A549 (cell line): ENCODE results near the gene HNRNPM. TPM values are rescaled to one million over a fixed set of nuclear protein-coding genes. Genes with fewer than 3 reads are reported as not detected.
A peak's percentile ranks its signal among the peaks of the same experiment; 100 is the strongest.

Source experiments
- ATAC-seq, 2 experiments: fragments of 200-7000 bp in 1 of 2; fragments of >200 bp in 1 of 2; cut with Nextera tagmentation in 1 of 2; cut with Tn5 transposase in 1 of 2; 3 replicates each; pipeline versions ENCODE4 v1.8.0 to v1.9.1; 2018 to 2020; ENCODE audit warnings: mild to moderate bottlenecking in 1 of 2, moderate library complexity in 1 of 2
- CTCF ChIA-PET: fragments of 300-600 bp; sonication (Branson Sonifier 250); formaldehyde crosslinking; extraction: SDS; loops from one replicate; lab custom pipeline; 2021; ENCODE audit warnings: antibody characterized with exemption, inconsistent platforms; lab: Yijun Ruan, JAX
- POLR2A ChIA-PET: fragments of 350-600 bp; formaldehyde crosslinking; extraction: SDS; loops from one replicate; lab custom pipeline; 2021; ENCODE audit warnings: antibody characterized with exemption, inconsistent platforms; lab: Yijun Ruan, JAX
- DNase-seq, 2 experiments: peaks; one replicate each; pipeline versions ENCODE4 v3.0.0 to v3.0.0-alpha.2; 2011 to 2016; ENCODE audit warnings: low read depth in 1 of 2, low spot score in 1 of 2
- FAIRE-seq: peaks from 2 replicates; lab custom pipeline; 2011; peaks lifted over from hg19 to GRCh38; lab: Jason Lieb, UNC
- H3K27ac ChIP-seq, 2 experiments: fragments of >200 bp; sonication (Bioruptor Twin); formaldehyde crosslinking; 3 replicates each; pipeline ENCODE4 v1.5.1; 2016 to 2017
- H3K4me1 ChIP-seq: fragments of >200 bp; sonication (Bioruptor Twin); formaldehyde crosslinking; 3 replicates; pipeline ENCODE4 v1.6.1; 2016
- H3K4me2 ChIP-seq: fragments of >200 bp; sonication (Bioruptor Twin); formaldehyde crosslinking; 3 replicates; pipeline ENCODE4 v1.6.1; 2016
- H3K4me3 ChIP-seq: fragments of >200 bp; sonication (Bioruptor Twin); formaldehyde crosslinking; 3 replicates; pipeline ENCODE4 v1.5.1; 2016
- H3K9me3 ChIP-seq: fragments of >200 bp; sonication (Bioruptor Twin); formaldehyde crosslinking; 3 replicates; pipeline ENCODE4 v1.6.1; 2016
- CBX8 ChIP-seq: fragments of 200-600 bp; sonication (generic); IDR thresholded peaks from 2 replicates; pipeline ENCODE4 v1.6.1; 2016
- FOSL2 ChIP-seq, 2 experiments: fragments of 450-650 bp in 1 of 2; fragments of >200 bp in 1 of 2; sonication (Bioruptor Twin) in 1 of 2; formaldehyde crosslinking; IDR thresholded peaks; 2 replicates each; pipeline versions ENCODE4 v1.5.0 to v1.6.1; 2016 to 2020; ENCODE audit warnings: mild to moderate bottlenecking in 1 of 2, moderate library complexity in 1 of 2
- GATA3 ChIP-seq: IDR thresholded peaks from 2 replicates; pipeline ENCODE4 v1.6.1; 2012; ENCODE audit warnings: borderline replicate concordance
- HOXB13 ChIP-seq: fragments of 250-450 bp; sonication (Bioruptor Pico); IDR thresholded peaks from 2 replicates; pipeline ENCODE4 v1.5.0; 2020; ENCODE audit warnings: low read depth, mild to moderate bottlenecking, moderate library complexity
- JUN ChIP-seq, 2 experiments: fragments of >200 bp; sonication (Bioruptor Twin); formaldehyde crosslinking; IDR thresholded peaks; 2 replicates in 1 of 2; 3 replicates in 1 of 2; pipeline ENCODE4 v1.6.1; 2016 to 2017
- JUNB ChIP-seq: fragments of >200 bp; sonication (Bioruptor Twin); formaldehyde crosslinking; IDR thresholded peaks from 2 replicates; pipeline ENCODE4 v1.6.1; 2016
- MAZ ChIP-seq: fragments of 150-350 bp; IDR thresholded peaks from 2 replicates; pipeline ENCODE4 v1.6.1; 2014; ENCODE audit warnings: antibody characterized with exemption, low read depth, low read length, borderline replicate concordance
- PHF8 ChIP-seq: fragments of 200-600 bp; sonication (generic); IDR thresholded peaks from 2 replicates; pipeline ENCODE4 v1.6.1; 2016; ENCODE audit warnings: low read depth, mild to moderate bottlenecking, antibody characterized with exemption, moderate library complexity, borderline replicate concordance
- RAD21 ChIP-seq, 2 experiments: fragments of >200 bp in 1 of 2; sonication (Bioruptor Twin) in 1 of 2; formaldehyde crosslinking in 1 of 2; IDR thresholded peaks in 1 of 2; conservative IDR thresholded peaks in 1 of 2; 2 replicates in 1 of 2; 3 replicates in 1 of 2; pipeline ENCODE4 v1.6.1; 2012 to 2018; ENCODE audit warnings: inconsistent platforms in 1 of 2
- RFX5 ChIP-seq: fragments of 450-650 bp; IDR thresholded peaks from 2 replicates; pipeline ENCODE4 v1.7.1; 2014; ENCODE audit warnings: antibody characterized with exemption, mild to moderate bottlenecking, moderate library complexity
- SMC3 ChIP-seq: fragments of >200 bp; sonication (Bioruptor Twin); formaldehyde crosslinking; IDR thresholded peaks from 3 replicates; pipeline ENCODE4 v1.6.1; 2018; ENCODE audit warnings: inconsistent platforms
- SREBF2 ChIP-seq: fragments of 450-650 bp; IDR thresholded peaks from 2 replicates; pipeline ENCODE4 v1.6.1; 2014; ENCODE audit warnings: mild to moderate bottlenecking, moderate library complexity
- ZC3H11A ChIP-seq: fragments of 450-650 bp; IDR thresholded peaks from 2 replicates; pipeline ENCODE4 v1.6.1; 2014; ENCODE audit warnings: antibody characterized with exemption, mild to moderate bottlenecking
- ZFP36 ChIP-seq: fragments of 450-650 bp; IDR thresholded peaks from 2 replicates; pipeline ENCODE4 v1.6.1; 2014; ENCODE audit warnings: borderline replicate concordance; ENCODE audit not compliant: partially characterized antibody
- ZNF302 ChIP-seq: fragments of 250-450 bp; sonication (Bioruptor Pico); IDR thresholded peaks from 2 replicates; pipeline ENCODE4 v1.9.0; 2021; ENCODE audit warnings: inconsistent platforms, mild to moderate bottlenecking, moderate library complexity
- WGBS: methylation state at CpG from one replicate; pipeline ENCODE4 v1.1.6; 2017; ENCODE audit errors: missing lambda C conversion rate; 5-methylcytosine and 5-hydroxymethylcytosine counted together
- polyA plus RNA-seq, 4 experiments: library from polyadenylated mRNA; depleted of rRNA in 3 of 4; stranded (reverse); fragments of >200 nt; fragmentation: RNase III in 1 of 4; extraction: RNeasy Plus Mini Kit Qiagen cat#74134 plus additional on column Dnase treatment in 1 of 4; gene quantifications; 2 replicates in 3 of 4; 3 replicates in 1 of 4; pipeline ENCODE4 v1.2.3, GENCODE V29; 2011 to 2017
- TF ChIP-seq, protein P1 (sequence below): fragments of >200 bp; sonication (Bioruptor Twin); formaldehyde crosslinking; IDR thresholded peaks from 3 replicates; pipeline ENCODE4 v1.5.1; 2016

Gene HNRNPM
- polyA plus RNA-seq, 2 of the 4 experiments (the other 2 are of a cell fraction) = 168 to 352 TPM

DNA sequence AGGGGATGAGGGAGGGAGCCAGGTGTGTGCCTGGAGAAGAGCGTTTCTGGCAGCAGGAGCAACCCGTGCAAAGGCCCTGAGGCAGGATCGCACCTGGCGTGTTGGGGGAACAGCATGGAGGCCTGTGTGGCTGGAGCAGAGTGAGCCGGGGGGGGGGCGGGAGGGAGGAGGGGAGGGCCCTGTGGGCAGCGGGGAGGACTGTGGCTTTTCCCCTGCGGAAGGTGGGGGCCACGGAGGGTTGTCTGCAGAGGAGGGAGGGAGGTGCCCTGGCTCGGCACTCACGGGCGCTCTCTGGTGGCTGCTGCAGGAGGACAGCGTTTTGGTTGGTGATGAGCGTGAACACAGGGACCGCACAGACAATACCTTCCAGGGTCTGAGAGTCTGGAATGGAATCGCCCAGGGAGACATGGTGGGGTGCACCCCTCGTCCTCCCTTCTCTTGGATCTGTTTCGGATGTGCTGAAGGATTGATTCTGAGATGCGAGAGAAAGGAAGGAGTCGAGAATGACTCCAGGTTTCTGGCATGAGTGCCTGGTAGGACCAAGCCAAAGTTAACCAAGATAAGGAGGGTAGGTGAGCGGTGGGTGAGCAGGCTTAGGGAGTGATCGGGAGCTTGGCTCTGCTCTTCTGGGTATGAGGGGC, 48.1 kb upstream of the HNRNPM start:
- ChIA-PET CTCF (interaction anchor here (0.6 to 8.0 kb wide), 10 partner anchors 17 to 63 kb away, joined by 3 to 71 read pairs (median 4); partner anchors contain the start of gene MARCHF2), POLR2A (no interaction called here)
- 0 out of 3 replicates have a peak overlapping the region, but pooled peaks have one; percentile 38 for H3K4me2 ChIP-seq
- H3K27ac ChIP-seq = peak overlapping the region; percentile 52 to 78; a peak in 4 of 6 replicates
- H3K9me3 ChIP-seq = no peaks in the 10 kb centered on the region
- FAIRE-seq = no peak
- WGBS = 63% methylated on average over 11 of the region's 22 CpGs
- H3K4me3 ChIP-seq = no peak overlapping the region
- peaks cover 51% of the 10 kb centered on the region for H3K4me1 ChIP-seq
- TF ChIP-seq MAZ (peak; percentile 91), SMC3 (peak; percentile 82), RAD21 (conservative IDR thresholded peaks at IDR 0.05 in 1 of 2, IDR thresholded peaks at IDR 0.05 in 1 of 2) (peak; percentile 61 to 68), RFX5 (no peak)
- TF ChIP-seq, protein P1, sequence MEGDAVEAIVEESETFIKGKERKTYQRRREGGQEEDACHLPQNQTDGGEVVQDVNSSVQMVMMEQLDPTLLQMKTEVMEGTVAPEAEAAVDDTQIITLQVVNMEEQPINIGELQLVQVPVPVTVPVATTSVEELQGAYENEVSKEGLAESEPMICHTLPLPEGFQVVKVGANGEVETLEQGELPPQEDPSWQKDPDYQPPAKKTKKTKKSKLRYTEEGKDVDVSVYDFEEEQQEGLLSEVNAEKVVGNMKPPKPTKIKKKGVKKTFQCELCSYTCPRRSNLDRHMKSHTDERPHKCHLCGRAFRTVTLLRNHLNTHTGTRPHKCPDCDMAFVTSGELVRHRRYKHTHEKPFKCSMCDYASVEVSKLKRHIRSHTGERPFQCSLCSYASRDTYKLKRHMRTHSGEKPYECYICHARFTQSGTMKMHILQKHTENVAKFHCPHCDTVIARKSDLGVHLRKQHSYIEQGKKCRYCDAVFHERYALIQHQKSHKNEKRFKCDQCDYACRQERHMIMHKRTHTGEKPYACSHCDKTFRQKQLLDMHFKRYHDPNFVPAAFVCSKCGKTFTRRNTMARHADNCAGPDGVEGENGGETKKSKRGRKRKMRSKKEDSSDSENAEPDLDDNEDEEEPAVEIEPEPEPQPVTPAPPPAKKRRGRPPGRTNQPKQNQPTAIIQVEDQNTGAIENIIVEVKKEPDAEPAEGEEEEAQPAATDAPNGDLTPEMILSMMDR = peak; percentile 60
- peak; percentile 38 to 69 for DNase-seq
- ATAC-seq = peak; percentile 67 to 73

DNA sequence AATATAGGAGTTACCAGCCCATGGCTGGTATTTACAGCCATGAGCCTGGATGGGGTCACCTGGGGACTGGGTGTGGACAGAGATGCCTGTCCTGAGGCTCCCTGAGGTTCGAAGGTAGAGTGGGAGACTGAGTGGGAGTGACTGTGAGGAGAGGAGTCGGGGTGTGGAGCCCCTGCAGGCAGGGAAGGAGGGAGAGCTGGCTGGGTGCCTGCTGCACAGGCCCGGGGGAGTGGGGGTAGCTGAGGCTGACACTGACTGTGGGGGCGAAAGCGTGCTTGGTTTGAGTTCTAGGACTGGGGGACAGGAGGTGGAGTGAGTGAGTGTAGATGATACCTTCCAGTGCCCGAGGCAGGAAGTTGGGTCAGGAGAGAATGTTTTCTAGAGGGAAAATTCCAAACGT, 47.5 kb upstream of the HNRNPM start:
- WGBS = 54% methylated on average over 7 of the region's 7 CpGs
- Histone ChIP-seq H3K9me3 (no peaks in the 10 kb centered on the region), H3K4me2 (peak overlapping the region; percentile 38; the same call in 1 of the 3 replicates), H3K4me1 (peaks cover 45% of the 10 kb centered on the region), H3K27ac (peak overlapping the region; percentile 52 to 78; a peak in 4 of 6 replicates), H3K4me3 (no peak overlapping the region)
- DNase-seq (no peak), ATAC-seq (no peak), FAIRE-seq (no peak)
- POLR2A ChIA-PET = no interaction called here
- CTCF ChIA-PET = interaction anchor here (0.7 to 2.6 kb wide), 7 partner anchors 16 to 63 kb away, joined by 3 to 38 read pairs (median 4); partner anchors contain the start of gene MARCHF2
- TF ChIP-seq ZNF302 (CRISPR knock-in tag) (no peak), GATA3 (no peak), CBX8 (no peak), ZC3H11A (no peak), HOXB13 (CRISPR knock-in tag) (no peak), JUN (IDR thresholded peaks at IDR 0.05) (no peak), FOSL2 (IDR thresholded peaks at IDR 0.05) (no peak), FOSL2 (CRISPR knock-in tag; IDR thresholded peaks at IDR 0.05) (no peak)

DNA sequence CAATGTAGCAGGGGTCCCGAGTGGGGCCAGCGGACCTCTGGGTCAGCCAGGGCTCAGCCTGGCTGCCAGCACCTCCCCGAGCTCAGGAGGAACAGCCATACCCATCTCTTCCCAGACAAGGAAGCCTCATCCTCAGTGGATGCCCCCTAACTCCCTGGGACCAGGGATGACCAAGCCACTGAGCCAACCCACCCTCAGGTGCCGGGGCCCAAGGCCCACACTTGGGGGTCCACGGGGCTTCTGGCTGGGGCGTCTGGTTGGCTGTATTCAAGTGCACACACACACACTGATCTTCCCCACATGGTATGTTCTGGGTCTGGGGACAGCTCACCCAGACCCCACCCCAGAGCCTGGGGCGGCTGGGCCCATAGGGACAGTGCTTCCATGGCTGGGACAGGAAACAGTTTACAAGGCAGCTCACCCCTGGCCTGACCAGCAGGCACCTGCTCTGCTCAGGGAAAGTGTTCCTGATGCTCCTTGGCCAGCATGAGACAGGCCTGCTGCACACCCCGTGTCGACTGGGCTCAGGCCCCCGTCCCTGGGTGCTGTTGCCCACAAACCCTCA, 46.9 kb upstream of the HNRNPM start:
- H3K27ac ChIP-seq = peak overlapping the region in 1 of 2 experiments; percentile 78; a peak in 2 of 6 replicates
- DNase-seq (no peak), ATAC-seq (no peak), FAIRE-seq (no peak)
- no peak overlapping the region for H3K4me3 ChIP-seq
- no peak overlapping the region for H3K4me2 ChIP-seq
- ChIA-PET POLR2A (interaction anchor here (0.9 kb wide), 1 partner anchor 34 kb away, joined by 3 read pairs; the partner anchor contains the start of gene ANGPTL4), CTCF (interaction anchor here (0.9 to 2.6 kb wide), 6 partner anchors 16 to 64 kb away, joined by 3 to 38 read pairs (median 4); partner anchors contain the start of gene MARCHF2)
- peaks cover 41% of the 10 kb centered on the region for H3K4me1 ChIP-seq
- TF ChIP-seq SREBF2 = no peak
- no peak for TF ChIP-seq SMC3
- no peak for TF ChIP-seq PHF8
- TF ChIP-seq JUNB = no peak
- no peak for TF ChIP-seq MAZ
- TF ChIP-seq ZFP36 = no peak
- TF ChIP-seq HOXB13 (CRISPR knock-in tag) = no peak
- WGBS = 81% methylated on average over 5 of the region's 10 CpGs
- H3K9me3 ChIP-seq = no peaks in the 10 kb centered on the region
